HG03354 (cell line): ENCODE data around the gene KCNJ15.
"Not testable (repeated sequence)": the region's sequence is repeated elsewhere in the genome, so short reads cannot be mapped to it uniquely, and the experiment has no call there.

Experiments used
- ATAC-seq: cut with Tn5 transposase; IDR thresholded peaks from one replicate; pipeline ENCODE4 v1.9.1; 2021; ENCODE audit warnings: mild to moderate bottlenecking; ENCODE audit not compliant: unreplicated experiment, poor library complexity, severe bottlenecking

Gene KCNJ15

DNA sequence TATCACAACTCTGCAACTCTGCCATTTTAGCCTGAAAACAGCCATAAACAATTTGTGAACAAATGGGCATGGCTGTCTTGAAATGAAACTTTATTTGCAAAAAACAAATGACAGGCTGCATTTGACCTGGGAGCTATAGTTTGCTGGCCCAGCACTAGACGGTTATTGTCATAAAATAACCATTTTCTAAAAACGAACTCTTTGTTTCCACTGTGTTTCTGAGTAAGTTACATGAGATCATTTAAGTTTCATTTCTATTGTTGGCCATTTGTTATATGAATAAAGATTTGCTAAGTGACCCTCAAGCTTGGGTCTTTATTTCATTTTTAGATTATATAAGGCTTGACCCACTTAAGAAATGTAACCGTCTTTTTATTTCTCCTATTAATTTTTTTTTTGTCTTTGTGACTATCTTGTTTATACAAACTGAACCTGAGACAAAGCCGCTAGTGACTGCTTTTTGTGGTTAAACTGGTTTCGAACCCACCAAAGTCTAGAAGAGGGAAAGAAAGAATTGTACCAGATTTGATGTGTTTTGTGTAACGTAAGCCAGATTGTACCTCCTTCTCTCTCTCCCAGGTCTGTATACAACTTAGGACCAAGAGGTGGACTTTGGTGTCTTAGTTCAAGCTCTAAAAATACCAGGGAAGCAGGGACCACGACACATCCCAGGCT is 12.9 kb upstream of the KCNJ15 start:
- ATAC-seq, result no peak

GRCh38 chr21:38244407-38244787 is 12.4 kb upstream of the KCNJ15 start:
- no peak for ATAC-seq

DNA sequence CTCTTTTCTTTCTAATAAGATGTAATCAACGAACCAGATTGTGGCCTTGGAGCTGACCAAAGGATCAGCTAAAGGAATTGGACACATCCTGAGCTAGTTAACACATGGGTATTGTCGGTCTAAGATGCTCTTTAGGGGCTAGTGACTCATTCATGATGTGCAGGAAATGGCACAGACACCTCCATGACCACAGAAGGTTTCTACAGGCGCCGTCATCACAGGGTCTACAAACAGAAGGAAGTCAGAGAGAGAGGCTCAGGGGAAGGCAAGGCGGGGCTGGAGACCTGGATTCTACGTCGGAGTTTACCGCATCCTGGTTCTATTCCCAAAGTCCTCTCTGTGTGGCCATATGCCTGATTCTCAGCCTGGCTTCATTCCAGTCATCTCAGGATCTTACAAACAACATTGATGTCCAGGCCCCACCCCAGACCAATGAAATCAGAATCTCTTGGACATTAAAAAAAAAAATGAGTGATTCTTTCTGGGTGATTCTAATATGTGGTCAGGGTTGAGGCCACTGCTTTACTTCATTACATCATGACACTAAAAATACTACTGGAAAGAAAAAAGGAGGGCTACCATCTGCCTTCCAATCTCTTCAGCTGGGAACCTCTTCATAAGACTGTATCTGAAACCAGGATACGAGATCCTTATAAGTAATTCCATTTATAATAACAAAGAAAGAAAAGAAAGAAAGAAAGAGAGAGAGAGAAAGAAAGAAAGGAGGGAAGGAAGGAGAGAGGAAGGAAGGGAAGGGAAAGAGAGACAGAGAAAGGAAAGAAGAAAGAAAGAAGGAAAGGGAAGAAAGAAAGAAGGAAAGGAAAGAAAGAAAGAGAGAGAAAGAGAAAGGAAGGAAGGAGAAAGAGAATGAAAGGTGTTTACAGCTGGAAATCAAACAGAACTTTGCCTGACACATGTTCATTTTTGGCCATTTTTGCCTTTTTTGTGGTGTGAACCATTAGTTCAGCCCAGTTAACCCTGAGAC is 11.6 kb upstream of the KCNJ15 start:
- ATAC-seq, result peak; percentile 92

- ATAC-seq, result no peak
These were observed 10.3 kb upstream of the KCNJ15 start for GRCh38 chr21:38246511-38246910.

DNA sequence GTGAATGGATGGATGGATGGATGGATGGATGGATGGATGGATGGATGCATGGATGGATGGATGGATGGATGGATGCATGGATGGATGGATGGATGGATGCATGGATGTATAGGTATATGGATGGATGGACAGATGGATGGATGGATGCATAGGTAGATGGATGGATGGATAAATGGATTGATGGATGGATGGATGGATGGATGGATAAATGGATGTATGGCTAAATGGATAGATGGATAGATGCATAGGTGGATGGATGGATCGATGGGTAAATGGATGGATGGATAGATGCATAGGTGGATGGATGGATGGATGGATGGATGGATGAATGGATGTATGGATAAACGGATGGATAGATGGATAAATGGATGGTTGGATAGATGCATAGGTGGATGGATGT is 9.7 kb upstream of the KCNJ15 start:
- ATAC-seq, result not testable (repeated sequence)

DNA sequence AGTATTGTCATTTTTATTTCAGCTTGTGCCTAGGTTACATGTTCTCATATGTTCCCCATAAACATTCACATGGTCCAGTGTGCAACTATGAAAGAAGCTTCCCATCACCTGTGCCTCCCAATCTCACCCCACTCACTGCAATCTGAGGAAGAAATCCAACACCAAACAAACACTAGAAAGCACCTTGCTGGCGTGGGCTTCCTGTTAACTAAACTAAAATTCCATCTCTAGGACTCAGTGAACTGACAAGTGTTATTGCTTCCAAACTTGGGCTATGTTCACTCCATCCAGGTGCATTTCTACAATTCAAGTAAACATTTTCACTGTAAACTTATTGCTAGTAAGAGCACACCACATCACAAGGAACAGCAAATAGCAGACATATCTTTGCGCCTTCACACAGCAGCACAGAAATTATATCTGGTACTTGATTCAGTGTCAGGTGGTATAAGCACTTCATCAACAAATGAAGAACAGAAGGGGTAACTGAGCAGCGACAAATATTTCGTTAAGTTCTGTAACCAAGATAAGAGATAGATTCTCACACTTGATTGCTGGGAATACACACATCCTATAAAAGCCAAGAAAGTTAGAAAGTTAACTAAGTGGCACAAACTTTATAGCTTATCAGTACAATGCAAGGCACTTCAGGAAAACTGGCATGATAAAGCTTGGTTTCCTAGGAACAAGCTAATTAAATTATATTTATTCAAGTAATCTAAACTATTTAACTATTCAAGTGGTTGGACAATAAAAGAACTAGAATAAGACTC is 8.9 kb upstream of the KCNJ15 start:
- no peak for ATAC-seq

DNA sequence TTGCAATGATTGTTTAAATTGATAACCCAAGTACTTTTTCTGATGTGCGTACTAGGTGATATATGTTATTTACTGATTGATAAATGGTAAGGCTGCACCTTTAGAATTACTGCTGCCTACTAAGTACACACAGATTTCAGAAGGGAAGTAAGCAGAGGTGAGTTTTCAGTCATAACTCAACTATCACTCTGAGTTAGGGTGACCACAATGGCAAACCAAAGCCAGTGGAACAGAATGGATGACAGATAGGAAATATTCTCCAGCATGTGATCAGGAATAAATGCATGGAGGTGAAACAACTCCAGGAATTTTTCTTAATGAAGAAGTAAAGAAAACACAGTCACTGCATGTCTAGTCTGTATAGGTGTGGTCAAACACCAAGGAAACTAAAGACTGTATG is 7.5 kb upstream of the KCNJ15 start:
- peak; percentile 71 for ATAC-seq

- no peak for ATAC-seq
These were observed 7.0 kb upstream of the KCNJ15 start for GRCh38 chr21:38249696-38250278.

GRCh38 chr21:38250991-38251418 is 5.8 kb upstream of the KCNJ15 start:
- no peak for ATAC-seq

DNA sequence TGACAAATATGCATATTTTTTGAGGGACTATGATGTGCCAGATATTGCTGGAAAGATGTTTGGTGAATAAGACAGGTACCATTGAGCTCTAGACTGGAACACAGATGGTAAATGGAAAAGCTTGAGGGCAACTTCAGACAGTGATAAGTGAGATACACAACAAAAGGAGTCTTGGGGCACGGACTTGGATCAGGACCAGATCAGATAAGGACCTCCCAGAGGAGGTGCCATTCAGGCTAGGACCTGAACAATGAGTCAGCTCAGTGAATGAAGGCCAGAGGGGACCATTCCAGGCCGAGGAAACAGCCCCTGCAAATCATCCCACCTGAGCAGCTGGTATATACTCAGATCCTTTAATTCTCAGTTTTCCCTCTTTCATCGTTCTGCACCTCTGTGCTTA is 1.8 kb upstream of the KCNJ15 start:
- ATAC-seq, result no peak

DNA sequence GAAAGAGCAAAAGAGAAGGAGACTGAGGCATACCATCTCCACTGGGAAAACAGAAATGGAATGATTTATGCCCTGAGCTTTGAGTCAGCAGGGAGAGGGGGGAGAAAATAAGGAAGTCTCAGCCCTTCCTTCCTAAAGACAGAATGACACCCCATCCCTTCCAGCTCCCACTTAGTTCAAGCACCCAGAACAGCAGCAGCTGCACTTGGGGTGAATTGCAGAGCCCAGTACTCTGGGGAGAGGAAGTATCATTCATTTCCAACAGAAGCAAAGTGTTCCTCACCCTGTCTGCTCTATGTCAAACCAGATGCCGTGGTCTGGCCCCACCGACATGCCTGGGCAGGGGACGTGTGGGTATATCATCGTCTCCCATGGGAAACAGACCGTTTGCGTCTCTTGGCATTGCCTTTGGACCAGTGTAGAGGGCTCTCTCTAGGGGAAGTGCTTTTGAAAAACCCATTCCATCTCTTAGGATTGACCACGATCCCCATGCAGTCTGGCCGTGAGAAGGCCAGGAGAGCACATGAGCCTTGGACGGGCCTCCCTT is 1.1 kb upstream of the KCNJ15 start:
- no peak for ATAC-seq

- ATAC-seq, result no peak
These were observed 876 bp downstream of the KCNJ15 start for GRCh38 chr21:38257667-38258066.

- ATAC-seq, result no peak
These were observed 2.0 kb downstream of the KCNJ15 start for GRCh38 chr21:38258521-38259485.

DNA sequence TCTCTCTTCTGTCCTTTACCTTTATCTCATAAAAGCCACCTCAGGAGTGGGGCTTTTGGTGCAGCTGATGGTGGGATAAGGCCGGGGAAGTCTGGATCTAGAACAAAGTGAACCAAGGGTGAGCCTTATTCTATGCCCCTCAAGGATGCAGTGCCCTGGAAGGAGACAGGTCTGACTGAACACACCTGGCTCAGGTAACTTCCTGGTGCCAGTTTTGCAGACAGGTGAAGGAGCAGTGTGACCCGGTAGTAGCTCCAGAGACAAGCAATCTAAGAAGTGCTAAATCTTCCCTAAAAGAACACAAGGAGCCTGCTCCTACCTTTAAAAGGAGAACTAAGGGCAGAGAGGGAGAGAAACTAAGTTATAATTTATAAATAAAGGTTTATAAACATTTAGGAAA is 2.9 kb downstream of the KCNJ15 start:
- no peak for ATAC-seq

GRCh38 chr21:38260426-38260825 is 3.6 kb downstream of the KCNJ15 start:
- ATAC-seq, result no peak

DNA sequence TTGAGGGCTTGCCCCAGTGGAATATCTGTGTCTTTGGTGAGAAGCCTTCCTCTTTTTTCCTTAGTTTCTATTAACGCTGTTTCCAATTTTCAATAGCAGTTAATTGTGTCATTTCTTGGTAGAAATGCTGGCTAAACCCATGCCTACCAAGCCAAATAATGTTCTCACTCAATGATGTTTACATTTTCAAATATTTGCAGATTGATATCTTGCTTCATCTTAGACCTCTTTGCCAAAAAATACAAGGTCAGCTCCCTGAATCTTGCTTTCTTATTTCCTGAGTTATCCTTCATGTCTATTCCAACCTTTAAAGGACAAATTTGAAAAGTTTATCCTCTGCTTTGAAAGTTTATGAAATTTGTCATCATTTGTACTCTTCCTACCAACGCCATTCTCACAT is 5.1 kb downstream of the KCNJ15 start:
- no peak for ATAC-seq

- no peak for ATAC-seq
These were observed 6.7 kb downstream of the KCNJ15 start for GRCh38 chr21:38263493-38263892.

- no peak for ATAC-seq
These were observed 7.8 kb downstream of the KCNJ15 start for GRCh38 chr21:38264571-38264970.

DNA sequence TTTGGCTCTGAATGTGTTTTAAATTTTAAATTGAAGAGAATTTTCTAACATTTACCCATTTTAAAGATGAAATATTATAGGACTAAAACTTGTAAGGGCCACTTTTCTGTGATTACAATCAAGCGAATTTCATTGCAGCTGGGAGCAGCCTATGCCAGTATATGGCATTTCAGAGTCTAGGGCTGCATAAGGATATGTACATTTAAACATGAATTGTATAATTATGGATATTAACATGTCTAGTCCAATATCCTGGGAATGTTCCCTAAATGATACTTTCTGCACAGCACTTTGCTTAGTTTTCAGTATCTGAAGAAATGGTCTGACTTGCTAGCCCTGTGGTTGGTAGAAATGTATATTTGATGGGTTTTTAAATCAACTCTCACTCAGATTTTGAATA is 8.4 kb downstream of the KCNJ15 start:
- no peak for ATAC-seq
